Measurements from ENCODE around the gene ZFYVE28. TPM values are rescaled to one million over a fixed set of nuclear protein-coding genes. Genes with fewer than 3 reads are reported as not detected.

The ZFYVE28 gene
- total and polyA plus RNA-seq, 11 donors: 2.6 to 11.9 (median 5.5) TPM

DNA sequence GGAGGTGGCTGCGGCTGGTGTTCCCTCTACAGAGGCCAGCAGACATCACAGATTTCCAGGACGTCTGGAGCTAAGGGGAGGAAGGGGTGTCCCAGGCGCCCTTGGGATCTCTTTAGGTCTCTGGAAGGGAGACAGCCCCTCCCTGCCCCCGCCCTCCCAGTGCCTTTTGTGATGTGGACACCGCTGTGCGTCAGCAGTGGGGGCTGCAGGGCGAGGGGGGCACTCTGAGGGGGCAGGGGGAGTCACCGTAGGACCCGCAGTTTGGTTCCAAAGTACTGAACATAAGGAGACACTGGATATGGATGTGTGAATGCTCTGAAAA is 130.9 kb downstream of the ZFYVE28 start:
- H3K4me1 ChIP-seq: peaks cover 0 to 14% (median 0%) of the 10 kb centered on the region in 12 donors
- peak in 1 of 5 donors; percentile 17 for DNase-seq
- intact Hi-C loops (cut with DNase I): no loop called here

DNA sequence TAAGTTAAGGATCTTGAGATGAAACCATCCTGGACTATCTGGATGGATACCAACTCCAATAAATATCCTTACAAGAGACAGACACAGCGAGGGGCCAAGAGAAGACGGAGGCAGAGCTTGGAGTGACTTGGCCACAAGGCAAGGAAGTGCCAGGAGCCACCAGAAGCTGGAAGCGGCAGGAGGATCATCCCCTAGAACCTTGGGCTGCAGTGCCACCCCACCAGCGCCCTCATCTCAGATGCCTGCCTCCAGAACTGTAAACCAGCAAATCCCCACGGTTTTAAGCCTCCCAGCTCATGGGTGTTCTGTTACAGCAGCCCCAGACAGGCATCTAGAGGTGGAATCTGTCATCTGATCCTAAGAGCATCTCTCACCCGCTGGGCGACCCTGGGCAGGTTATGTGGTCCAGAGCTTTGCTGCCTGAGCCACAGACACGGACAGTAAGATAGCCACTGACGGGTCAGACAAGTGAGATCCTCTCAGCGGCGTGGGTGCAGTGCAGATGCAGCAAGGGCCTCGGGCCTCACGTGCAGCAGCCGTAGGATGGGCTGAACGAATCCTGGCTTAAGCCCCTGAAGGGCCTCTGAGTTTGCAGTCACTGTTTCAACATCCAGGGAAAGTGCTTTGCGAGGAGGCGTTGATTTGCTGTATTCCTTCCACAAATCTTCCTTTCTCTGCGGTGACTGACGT is 131.4 kb downstream of the ZFYVE28 start:
- Histone ChIP-seq H3K4me1 (peaks cover 0 to 14% (median 0%) of the 10 kb centered on the region in 12 donors), H3K27ac (no peak overlapping the region), H3K36me3 (no peaks in the 10 kb centered on the region), H3K9me3 (no peaks in the 10 kb centered on the region), H3K4me3 (no peak overlapping the region), H3K27me3 (no peaks in the 10 kb centered on the region)
- WGBS, 4 donors: 75 to 86% (median 81%) methylated on average over 18 to 19 of the region's 19 CpGs
- intact Hi-C loops (cut with DNase I): no loop called here
- no peak for TF ChIP-seq POLR2A (IDR thresholded peaks at IDR 0.05)
- TF ChIP-seq, protein P1, sequence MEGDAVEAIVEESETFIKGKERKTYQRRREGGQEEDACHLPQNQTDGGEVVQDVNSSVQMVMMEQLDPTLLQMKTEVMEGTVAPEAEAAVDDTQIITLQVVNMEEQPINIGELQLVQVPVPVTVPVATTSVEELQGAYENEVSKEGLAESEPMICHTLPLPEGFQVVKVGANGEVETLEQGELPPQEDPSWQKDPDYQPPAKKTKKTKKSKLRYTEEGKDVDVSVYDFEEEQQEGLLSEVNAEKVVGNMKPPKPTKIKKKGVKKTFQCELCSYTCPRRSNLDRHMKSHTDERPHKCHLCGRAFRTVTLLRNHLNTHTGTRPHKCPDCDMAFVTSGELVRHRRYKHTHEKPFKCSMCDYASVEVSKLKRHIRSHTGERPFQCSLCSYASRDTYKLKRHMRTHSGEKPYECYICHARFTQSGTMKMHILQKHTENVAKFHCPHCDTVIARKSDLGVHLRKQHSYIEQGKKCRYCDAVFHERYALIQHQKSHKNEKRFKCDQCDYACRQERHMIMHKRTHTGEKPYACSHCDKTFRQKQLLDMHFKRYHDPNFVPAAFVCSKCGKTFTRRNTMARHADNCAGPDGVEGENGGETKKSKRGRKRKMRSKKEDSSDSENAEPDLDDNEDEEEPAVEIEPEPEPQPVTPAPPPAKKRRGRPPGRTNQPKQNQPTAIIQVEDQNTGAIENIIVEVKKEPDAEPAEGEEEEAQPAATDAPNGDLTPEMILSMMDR (IDR thresholded peaks at IDR 0.05): no peak
- DNase-seq (peak in 2 of 5 donors; percentile 22 to 31), ATAC-seq (no peak)

More for the DNA sequence above, 130.9 kb downstream of the ZFYVE28 start:
- Histone ChIP-seq H3K9me3 (no peaks in the 10 kb centered on the region), H3K27ac (no peak overlapping the region), H3K27me3 (no peaks in the 10 kb centered on the region), H3K4me3 (no peak overlapping the region), H3K36me3 (no peaks in the 10 kb centered on the region)
- no peak for ATAC-seq
- no peak for TF ChIP-seq POLR2A (IDR thresholded peaks at IDR 0.05)
- TF ChIP-seq, protein P1 (IDR thresholded peaks at IDR 0.05): no peak
- WGBS, 4 donors: 78 to 90% (median 83%) methylated on average over 9 of the region's 9 CpGs

DNA sequence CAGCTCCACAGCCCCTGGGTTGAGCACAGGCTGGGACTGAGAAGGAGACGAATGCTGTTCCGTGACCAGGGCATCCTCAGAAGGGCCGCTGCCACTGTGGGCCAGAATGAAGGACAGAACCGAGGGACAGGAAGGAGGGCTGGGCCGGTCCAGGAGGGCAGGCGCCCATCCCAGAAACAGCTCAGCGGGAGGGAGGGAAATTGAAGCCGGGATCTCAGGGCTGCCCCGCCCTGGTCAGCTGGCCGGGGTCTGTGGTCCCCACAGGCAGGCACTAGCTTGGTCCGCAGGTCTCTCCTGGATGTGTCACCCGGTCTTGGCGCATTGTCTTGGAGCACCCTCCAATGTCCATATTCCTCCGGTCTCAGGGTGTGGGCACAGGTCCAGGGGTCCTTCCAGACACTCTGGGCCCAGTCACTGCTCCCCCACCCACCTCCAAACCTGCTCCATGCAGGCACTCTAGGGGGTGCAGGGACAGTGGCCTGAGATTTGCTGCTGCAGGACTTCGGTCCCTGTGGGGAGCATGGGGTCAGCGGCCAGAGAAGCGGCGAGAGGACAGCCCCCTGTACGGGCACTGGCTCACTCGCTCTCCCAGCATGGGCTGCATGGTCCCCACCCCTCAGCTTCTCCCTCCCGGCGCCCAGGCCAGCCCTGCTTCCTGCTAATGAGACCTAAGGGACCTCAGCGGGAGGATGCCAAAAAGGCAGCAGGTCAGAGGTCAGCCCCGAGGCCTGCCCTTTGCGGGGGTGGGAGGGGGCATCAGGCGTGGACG is 132.6 kb downstream of the ZFYVE28 start:
- DNase-seq: peak in 3 of 5 donors; percentile 16 to 51 (median 25)
- H3K9me3 ChIP-seq: no peaks in the 10 kb centered on the region
- 77 to 79% (median 78%) methylated on average over 22 to 27 of the region's 27 CpGs for WGBS, 4 donors

More for the DNA sequence above, 132.6 kb downstream of the ZFYVE28 start:
- no peak overlapping the region for H3K4me3 ChIP-seq
- H3K4me1 ChIP-seq: peaks cover 0 to 12% (median 0%) of the 10 kb centered on the region in 12 donors
- H3K27ac ChIP-seq: no peak overlapping the region
- intact Hi-C loops (cut with DNase I): no loop called here
- no peaks in the 10 kb centered on the region for H3K36me3 ChIP-seq
- no peak for ATAC-seq
- no peak for TF ChIP-seq POLR2A (IDR thresholded peaks at IDR 0.05)
- TF ChIP-seq, protein P1 (IDR thresholded peaks at IDR 0.05): no peak
- no peaks in the 10 kb centered on the region for H3K27me3 ChIP-seq
